Heart left ventricle (tissue), 16 donors: ENCODE measurements around the gene ANKRD63. TPM values are rescaled to one million over a fixed set of nuclear protein-coding genes. Genes with fewer than 3 reads are reported as not detected.

Source experiments
- ATAC-seq, 4 donors: fragments of 200-7000 bp; cut with Tn5 transposase; one replicate each; pipeline ENCODE4 v1.9.1; 2020 to 2022; ENCODE audit warnings: moderate library complexity in 4 of 4, mild to moderate bottlenecking in 3 of 4, moderate number of reproducible peaks in 1 of 4
- DNase-seq, 5 donors: peaks; one replicate each; pipeline ENCODE4 v3.0.0-alpha.2; 2020
- H3K27ac ChIP-seq, 12 donors: fragments of 200-600 bp; sonication (generic) in 4 of 12; one replicate each; pipeline versions ENCODE4 v1.5.0 to v1.8.0; 2016 to 2022; ENCODE audit warnings: mild to moderate bottlenecking in 2 of 12
- H3K27me3 ChIP-seq, 9 donors: fragments of 200-600 bp; sonication (generic) in 2 of 9; one replicate each; pipeline versions ENCODE4 v1.5.1 to v1.8.0; 2016 to 2022; ENCODE audit warnings: mild to moderate bottlenecking in 3 of 9
- H3K36me3 ChIP-seq, 9 donors: fragments of 200-600 bp; sonication (generic) in 2 of 9; one replicate each; pipeline versions ENCODE4 v1.5.0 to v1.8.0; 2018 to 2022; ENCODE audit warnings: mild to moderate bottlenecking in 2 of 9
- H3K4me1 ChIP-seq, 12 donors: fragments of 200-600 bp; sonication (generic) in 4 of 12; one replicate each; pipeline versions ENCODE4 v1.5.0 to v1.8.0; 2016 to 2022; ENCODE audit warnings: mild to moderate bottlenecking in 3 of 12
- H3K4me3 ChIP-seq, 12 donors: fragments of 200-600 bp; sonication (generic) in 4 of 12; one replicate each; pipeline versions ENCODE4 v1.5.0 to v1.8.0; 2017 to 2022; ENCODE audit warnings: mild to moderate bottlenecking in 9 of 12, moderate library complexity in 4 of 12
- H3K9me3 ChIP-seq, 12 donors: fragments of 200-600 bp; sonication (generic) in 4 of 12; one replicate each; pipeline versions ENCODE4 v1.5.0 to v1.8.0; 2016 to 2022; ENCODE audit warnings: mild to moderate bottlenecking in 1 of 12
- POLR2A ChIP-seq, 2 donors: fragments of 450-650 bp; IDR thresholded peaks; one replicate each; pipeline ENCODE4 v1.6.1; 2017; ENCODE audit warnings: antibody characterized with exemption in 2 of 2, mild to moderate bottlenecking in 2 of 2, moderate library complexity in 2 of 2
- WGBS, 4 donors: extraction: QIAGEN DNeasy Blood & Tissue Kit in 2 of 4; methylation state at CpG; one replicate each; pipeline versions ENCODE4 v1.1.5 to v1.1.7; 2013 to 2018; 5-methylcytosine and 5-hydroxymethylcytosine counted together
- intact Hi-C, 10 donors: fragments of 100-400 bp; cut with DNase I; formaldehyde crosslinking; loops; one replicate each; pipeline versions ENCODE4 v1.11.1 to v1.14.2; 2022
- polyA plus RNA-seq, 2 donors: library from polyadenylated mRNA; stranded (reverse); fragments of 200-250 nt; gene quantifications; one replicate each; pipeline ENCODE4 v1.2.3, GENCODE V29; 2013
- total RNA-seq, 9 donors: library from RNA; depleted of rRNA in 2 of 9; stranded (reverse); fragments of >200 nt in 2 of 9; fragmentation: NEBNext Ultra II Directional in 3 of 9; extraction: Animal tissue kit (Norgen Biotek cat#: 25700) in 3 of 9; gene quantifications; one replicate each; pipeline versions ENCODE4 v1.1.0 to v1.2.4, GENCODE V29; 2016 to 2023
- TF ChIP-seq, protein P1 (sequence below), 12 donors: fragments of 200-600 bp; sonication (generic) in 4 of 12; IDR thresholded peaks; one replicate each; pipeline versions ENCODE4 v1.5.0 to v1.8.0; 2018 to 2022; ENCODE audit warnings: antibody characterized with exemption in 12 of 12, mild to moderate bottlenecking in 5 of 12
- donor health status: ischemic (EF 13 %, LVEDD 7.1; RV severe dilation, severe dysfunction).
- donor health status: healthy with polysubstance abuse.
- donor health status: DM: no; HTN: yes; CAD: no.
- donor health status: DM: no; HTN: no; CAD: no.
- donor health status: ischemic (EF 25% LVEDD 6.9; RV normal size, moderate dysfunction).
- donor health status: ischemic (EF 25% LVEDD 5.7; RV mildly dilated, moderate dysfunction).
- donor health status: healthy.
- donor health status: DM: yes; HTN: yes; CAD: no.
- donor health status: ischemic (EF 35%, LVEDD 5.7; RV mildly dilated, moderate dysfunction).
- donor health status: nonischemic (EF 11% LVEDD 7.7; RV severe dilation, severe dysfunction).
- donor health status: DM: yes; HTN: yes; CAD: no.
- donor health status: PGD.
- donor health status: ischemic (EF 29% LVEDD 5.4; RV normal size, mild dysfunction).
- donor health status: nonischemic (EF 23%, LVEDD 6.1; RV moderate dilation, normal function).

ANKRD63 gene
- total and polyA plus RNA-seq, 11 donors = 0.27 to 0.57 (median 0.45) TPM; not detected in 6

DNA sequence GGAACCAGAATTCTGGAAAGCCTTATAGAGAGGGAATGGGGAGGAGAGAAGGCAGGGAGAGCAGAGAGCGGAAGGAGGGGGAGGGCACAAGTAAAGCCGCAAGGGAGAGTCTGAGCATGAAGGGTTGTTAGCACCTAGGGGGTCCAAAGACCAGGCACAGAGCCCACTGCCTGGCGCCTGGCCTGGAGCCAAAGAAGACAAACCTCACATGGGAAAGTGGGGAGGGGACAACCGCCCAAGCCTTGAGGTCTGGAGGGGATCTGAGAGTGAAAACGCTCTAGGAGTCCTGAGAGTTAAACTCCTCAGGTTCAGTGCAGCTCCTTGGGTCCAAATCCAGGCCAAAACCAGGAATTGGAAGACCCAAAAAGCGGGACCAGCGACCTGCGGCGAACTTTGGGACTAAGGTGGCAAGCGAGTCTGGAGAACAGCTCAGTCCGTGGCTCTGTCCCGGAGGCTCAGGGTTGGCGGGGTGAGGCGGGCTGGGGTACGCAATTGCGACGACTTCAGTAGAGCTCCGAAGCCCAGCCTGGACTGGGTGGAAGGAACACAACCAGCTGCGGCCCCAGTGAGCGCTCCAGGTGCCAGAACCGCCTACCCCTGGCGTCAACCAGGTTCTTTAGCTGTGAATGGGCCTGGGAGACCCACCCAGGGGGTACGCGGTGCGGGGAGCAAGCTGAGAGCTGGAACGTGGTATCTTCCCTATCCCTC lies 39.8 kb upstream of the ANKRD63 start:
- WGBS, 4 donors = 54 to 68% (median 56%) methylated on average over 22 to 26 of the region's 26 CpGs
- DNase-seq = no peak
- H3K27me3 ChIP-seq = no peaks in the 10 kb centered on the region
- TF ChIP-seq, protein P1, sequence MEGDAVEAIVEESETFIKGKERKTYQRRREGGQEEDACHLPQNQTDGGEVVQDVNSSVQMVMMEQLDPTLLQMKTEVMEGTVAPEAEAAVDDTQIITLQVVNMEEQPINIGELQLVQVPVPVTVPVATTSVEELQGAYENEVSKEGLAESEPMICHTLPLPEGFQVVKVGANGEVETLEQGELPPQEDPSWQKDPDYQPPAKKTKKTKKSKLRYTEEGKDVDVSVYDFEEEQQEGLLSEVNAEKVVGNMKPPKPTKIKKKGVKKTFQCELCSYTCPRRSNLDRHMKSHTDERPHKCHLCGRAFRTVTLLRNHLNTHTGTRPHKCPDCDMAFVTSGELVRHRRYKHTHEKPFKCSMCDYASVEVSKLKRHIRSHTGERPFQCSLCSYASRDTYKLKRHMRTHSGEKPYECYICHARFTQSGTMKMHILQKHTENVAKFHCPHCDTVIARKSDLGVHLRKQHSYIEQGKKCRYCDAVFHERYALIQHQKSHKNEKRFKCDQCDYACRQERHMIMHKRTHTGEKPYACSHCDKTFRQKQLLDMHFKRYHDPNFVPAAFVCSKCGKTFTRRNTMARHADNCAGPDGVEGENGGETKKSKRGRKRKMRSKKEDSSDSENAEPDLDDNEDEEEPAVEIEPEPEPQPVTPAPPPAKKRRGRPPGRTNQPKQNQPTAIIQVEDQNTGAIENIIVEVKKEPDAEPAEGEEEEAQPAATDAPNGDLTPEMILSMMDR (IDR thresholded peaks at IDR 0.05) = no peak
- TF ChIP-seq POLR2A (IDR thresholded peaks at IDR 0.05) = no peak
- peak overlapping the region in 11 of 12 donors; percentile 47 to 93 (median 75) for H3K27ac ChIP-seq
- H3K9me3 ChIP-seq = no peaks in the 10 kb centered on the region
- peaks cover 0 to 52% (median 34%) of the 10 kb centered on the region in 12 donors for H3K4me1 ChIP-seq
- peaks cover 0 to 13% (median 0%) of the 10 kb centered on the region in 9 donors for H3K36me3 ChIP-seq
- peak overlapping the region in 9 of 12 donors; percentile 35 to 94 (median 81) for H3K4me3 ChIP-seq
- ATAC-seq = peak in 1 of 4 donors; percentile 1
- intact Hi-C loops = loop anchor here in 7 of 10 donors (1.0 to 5.0 kb wide), 7 partner anchors 16 to 570 kb away; partner anchors contain the start of genes CCDC9B (in 2 of the 7) and VPS18 (in 1 of the 7)

DNA sequence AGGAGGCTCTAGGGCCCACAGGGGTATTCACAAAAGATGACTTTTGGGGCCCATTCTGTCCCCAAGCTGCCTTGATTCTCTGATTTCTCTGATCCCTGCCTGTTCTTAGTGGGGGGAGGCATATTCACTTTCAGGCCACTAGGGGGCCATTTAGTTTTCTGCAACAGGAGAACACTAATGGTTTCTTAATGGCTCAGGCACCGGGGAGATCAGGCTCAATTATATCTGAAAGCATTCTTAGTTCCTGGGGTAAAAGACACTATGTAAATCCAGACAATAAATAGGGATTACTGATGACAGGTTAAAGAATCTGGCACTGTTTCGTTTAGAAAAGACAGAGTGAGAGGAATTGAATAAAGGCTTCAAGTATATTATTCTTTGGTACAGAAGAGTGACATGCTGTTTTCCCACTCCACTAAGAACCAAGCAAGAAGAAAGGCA lies 38.1 kb upstream of the ANKRD63 start:
- WGBS, 4 donors = 0 to 1% (median 1%) methylated on average over 2 of the region's 2 CpGs
- Histone ChIP-seq H3K9me3 (no peaks in the 10 kb centered on the region), H3K36me3 (no peaks in the 10 kb centered on the region), H3K27ac (peak overlapping the region in 5 of 12 donors; percentile 11 to 86 (median 44)), H3K4me1 (peaks cover 0 to 34% (median 21%) of the 10 kb centered on the region in 12 donors), H3K4me3 (no peak overlapping the region), H3K27me3 (no peaks in the 10 kb centered on the region)
- peak in 3 of 5 donors; percentile 9 to 65 (median 55) for DNase-seq
- ATAC-seq = peak in 1 of 4 donors; percentile 28
- intact Hi-C loops = loop anchor here in 9 of 10 donors (2.0 to 5.0 kb wide), 6 partner anchors 46 to 571 kb away; partner anchors contain the start of gene VPS18 (in 1 of the 9)
- no peak for TF ChIP-seq POLR2A (IDR thresholded peaks at IDR 0.05)
- TF ChIP-seq, protein P1 (IDR thresholded peaks at IDR 0.05) = peak; percentile 86 to 94 (median 89)

DNA sequence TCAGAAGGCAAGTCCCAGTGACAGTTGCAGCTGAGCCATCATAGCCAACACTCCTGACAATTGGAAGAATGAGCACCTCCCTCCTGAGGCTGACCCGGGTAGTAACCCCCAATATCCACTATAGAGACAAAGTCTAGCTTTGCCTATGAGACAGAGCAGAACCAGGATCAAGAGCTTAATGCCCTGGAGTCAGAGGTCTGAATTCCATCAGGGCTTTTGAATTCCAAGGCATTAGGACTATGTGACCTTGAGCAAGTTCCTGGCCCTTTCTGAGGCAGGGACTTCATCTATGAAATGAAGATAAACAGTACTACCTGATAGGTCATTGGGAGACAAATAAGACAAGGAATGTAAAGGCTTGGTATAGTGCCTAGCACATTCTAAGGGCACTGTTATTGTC lies 37.5 kb upstream of the ANKRD63 start:
- no peaks in the 10 kb centered on the region for H3K27me3 ChIP-seq
- H3K4me3 ChIP-seq = no peak overlapping the region
- intact Hi-C loops = loop anchor here in 9 of 10 donors (2.0 to 5.0 kb wide), 6 partner anchors 47 to 572 kb away; partner anchors contain the start of gene VPS18 (in 1 of the 9)
- ATAC-seq = no peak
- 95 to 100% (median 99%) methylated on average over 1 of the region's 1 CpG for WGBS, 4 donors
- peaks cover 0 to 29% (median 15%) of the 10 kb centered on the region in 12 donors for H3K4me1 ChIP-seq
- H3K36me3 ChIP-seq = no peaks in the 10 kb centered on the region
- TF ChIP-seq, protein P1 (IDR thresholded peaks at IDR 0.05) = no peak
- TF ChIP-seq POLR2A (IDR thresholded peaks at IDR 0.05) = no peak
- peak overlapping the region in 1 of 12 donors; percentile 86 for H3K27ac ChIP-seq
- H3K9me3 ChIP-seq = no peaks in the 10 kb centered on the region
- DNase-seq = no peak

DNA sequence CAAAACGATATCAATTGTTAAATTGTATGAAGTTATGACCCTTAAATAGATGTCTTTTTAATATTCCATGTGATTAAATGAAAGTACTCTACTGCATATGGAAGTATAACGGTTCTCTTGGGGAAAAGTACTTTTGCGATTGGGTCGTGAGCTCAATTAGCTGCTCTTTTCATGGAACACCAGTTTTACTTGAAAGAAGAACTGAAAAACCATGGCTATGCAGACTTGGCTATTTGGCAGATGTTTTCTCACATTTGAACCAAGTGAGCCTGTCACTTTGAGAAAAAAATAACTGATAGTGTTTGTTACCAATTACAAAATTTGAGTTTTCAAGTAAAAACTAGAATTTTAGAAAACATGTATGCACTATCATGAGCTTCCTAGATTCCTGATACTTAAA lies 34.7 kb upstream of the ANKRD63 start:
- 71 to 86% (median 80%) methylated on average over 4 of the region's 4 CpGs for WGBS, 4 donors
- ATAC-seq = no peak
- TF ChIP-seq, protein P1 (IDR thresholded peaks at IDR 0.05) = no peak
- TF ChIP-seq POLR2A (IDR thresholded peaks at IDR 0.05) = no peak
- H3K4me3 ChIP-seq = no peak overlapping the region
- intact Hi-C loops = loop anchor here in 2 of 10 donors (10.0 kb wide), 2 partner anchors 83 to 107 kb away; partner anchors contain the start of gene PAK6 (in 1 of the 2)
- peaks cover 0 to 25% (median 6%) of the 10 kb centered on the region in 12 donors for H3K4me1 ChIP-seq
- H3K9me3 ChIP-seq = no peaks in the 10 kb centered on the region
- DNase-seq = no peak
- H3K36me3 ChIP-seq = no peaks in the 10 kb centered on the region
- peaks cover 0 to under 1% (median 0%) of the 10 kb centered on the region in 9 donors for H3K27me3 ChIP-seq
- no peak overlapping the region for H3K27ac ChIP-seq
